HG02970 (cell line): ENCODE measurements around the gene NAV2.
"Not testable (repeated sequence)": the region's sequence is repeated elsewhere in the genome, so short reads cannot be mapped to it uniquely, and the experiment has no call there.

Experiments used
- ATAC-seq: cut with Tn5 transposase; IDR thresholded peaks from one replicate; pipeline ENCODE4 v1.9.1; 2021; ENCODE audit warnings: mild to moderate bottlenecking, moderate library complexity, moderate number of reproducible peaks; ENCODE audit not compliant: unreplicated experiment, low FRiP score

NAV2 gene

GRCh38 chr11:20119315-20119714 lies 406.7 kb downstream of the NAV2 start:
- no peak for ATAC-seq

GRCh38 chr11:20120134-20120925 lies 407.7 kb downstream of the NAV2 start:
- no peak for ATAC-seq

GRCh38 chr11:20122131-20122530 lies 409.5 kb downstream of the NAV2 start:
- no peak for ATAC-seq

GRCh38 chr11:20125927-20126326 lies 413.3 kb downstream of the NAV2 start:
- no peak for ATAC-seq

- no peak for ATAC-seq
These were observed 414.1 kb downstream of the NAV2 start for GRCh38 chr11:20126724-20127123.

GRCh38 chr11:20127671-20128527 lies 415.3 kb downstream of the NAV2 start:
- peak; percentile 56 for ATAC-seq

- not testable (repeated sequence) for ATAC-seq
These were observed 415.8 kb downstream of the NAV2 start for GRCh38 chr11:20128528-20128825.

- no peak for ATAC-seq
These were observed 417.0 kb downstream of the NAV2 start for GRCh38 chr11:20129665-20130064.

GRCh38 chr11:20131788-20132666 lies 419.4 kb downstream of the NAV2 start:
- ATAC-seq = no peak

- no peak for ATAC-seq
These were observed 420.0 kb downstream of the NAV2 start for GRCh38 chr11:20132667-20133039.

- ATAC-seq = no peak
These were observed 422.5 kb downstream of the NAV2 start for GRCh38 chr11:20134991-20135736.

- no peak for ATAC-seq
These were observed 425.0 kb downstream of the NAV2 start for GRCh38 chr11:20137637-20138036.

- ATAC-seq = no peak
These were observed 426.1 kb downstream of the NAV2 start for GRCh38 chr11:20138707-20139106.

GRCh38 chr11:20154381-20154780 lies 441.7 kb downstream of the NAV2 start:
- no peak for ATAC-seq

GRCh38 chr11:20155683-20156279 lies 443.1 kb downstream of the NAV2 start:
- no peak for ATAC-seq

GRCh38 chr11:20156280-20156875 lies 443.7 kb downstream of the NAV2 start:
- ATAC-seq = no peak

- no peak for ATAC-seq
These were observed 444.4 kb downstream of the NAV2 start for GRCh38 chr11:20156876-20157613.

GRCh38 chr11:20157728-20158127 lies 445.1 kb downstream of the NAV2 start:
- ATAC-seq = no peak
